Common myeloid progenitor, CD34-positive (primary cell): ENCODE data around the gene ART4.

ENCODE experiments used
- CTCF ChIA-PET: fragments of 350-600 bp; sonication (Branson Sonifier 250); formaldehyde crosslinking; loops from one replicate; lab custom pipeline; 2021; ENCODE audit warnings: antibody characterized with exemption; lab: Charles Lee
- POLR2A ChIA-PET: fragments of 350-600 bp; sonication (Branson Sonifier 250); formaldehyde crosslinking; loops from one replicate; lab custom pipeline; 2021; ENCODE audit warnings: antibody characterized with exemption; lab: Charles Lee
- DNase-seq, 3 donors: peaks; one replicate each; pipeline versions ENCODE4 v3.0.0 to v3.0.0-alpha.2; 2013
- H3K27ac ChIP-seq, 2 experiments: 1 replicate in 1 of 2; 2 replicates in 1 of 2; pipeline ENCODE4 v1.7.0; 2013; ENCODE audit warnings: inconsistent platforms in 2 of 2, low read length in 2 of 2, mild to moderate bottlenecking in 2 of 2, low read depth in 1 of 2, moderate library complexity in 1 of 2; ENCODE audit not compliant: severe bottlenecking in 2 of 2, insufficient read depth in 1 of 2, poor library complexity in 1 of 2
- H3K27me3 ChIP-seq, 5 experiments: replicated peaks in 2 of 5; 1 replicate in 3 of 5; 2 replicates in 2 of 5; pipeline versions ENCODE4 v1.6.1 to v1.7.0; 2013; ENCODE audit warnings: low read length in 4 of 5, mild to moderate bottlenecking in 2 of 5, moderate library complexity in 2 of 5, inconsistent platforms in 1 of 5; ENCODE audit not compliant: insufficient read depth in 5 of 5, control insufficient read depth in 4 of 5
- H3K36me3 ChIP-seq, 4 experiments: 1 replicate in 2 of 4; 2 replicates in 2 of 4; pipeline versions ENCODE4 v1.6.1 to v1.7.0; 2013; ENCODE audit warnings: low read length in 3 of 4, control low read depth in 1 of 4, mild to moderate bottlenecking in 1 of 4; ENCODE audit not compliant: control insufficient read depth in 4 of 4, insufficient read depth in 4 of 4
- H3K4me1 ChIP-seq, 4 experiments: 1 replicate in 3 of 4; 2 replicates in 1 of 4; pipeline versions ENCODE4 v1.6.1 to v1.7.1; 2013; ENCODE audit warnings: low read length in 3 of 4, mild to moderate bottlenecking in 3 of 4, control low read depth in 1 of 4, inconsistent platforms in 1 of 4, moderate library complexity in 1 of 4; ENCODE audit not compliant: control insufficient read depth in 4 of 4, insufficient read depth in 4 of 4; ENCODE audit errors: control extremely low read depth in 1 of 4
- H3K4me3 ChIP-seq, 7 experiments: 1 replicate in 4 of 7; 2 replicates in 3 of 7; pipeline versions ENCODE4 v1.5.1 to v1.7.0; 2013; ENCODE audit warnings: mild to moderate bottlenecking in 7 of 7, low read length in 6 of 7, moderate library complexity in 6 of 7, inconsistent platforms in 2 of 7, low read depth in 2 of 7, control low read depth in 1 of 7; ENCODE audit not compliant: insufficient read depth in 4 of 7, control insufficient read depth in 1 of 7; ENCODE audit errors: extremely low read depth in 1 of 7
- H3K9me3 ChIP-seq, 5 experiments: 1 replicate in 4 of 5; 2 replicates in 1 of 5; pipeline versions ENCODE4 v1.6.1 to v1.7.1; 2013; ENCODE audit warnings: low read length in 4 of 5, mild to moderate bottlenecking in 2 of 5, inconsistent platforms in 1 of 5, low read depth in 1 of 5, moderate library complexity in 1 of 5; ENCODE audit not compliant: control insufficient read depth in 4 of 5, insufficient read depth in 2 of 5; ENCODE audit errors: control extremely low read depth in 1 of 5
- WGBS: methylation state at CpG from one replicate; pipeline ENCODE4 v1.1.5; 2013; ENCODE audit not compliant: insufficient coverage; 5-methylcytosine and 5-hydroxymethylcytosine counted together

The ART4 gene

DNA sequence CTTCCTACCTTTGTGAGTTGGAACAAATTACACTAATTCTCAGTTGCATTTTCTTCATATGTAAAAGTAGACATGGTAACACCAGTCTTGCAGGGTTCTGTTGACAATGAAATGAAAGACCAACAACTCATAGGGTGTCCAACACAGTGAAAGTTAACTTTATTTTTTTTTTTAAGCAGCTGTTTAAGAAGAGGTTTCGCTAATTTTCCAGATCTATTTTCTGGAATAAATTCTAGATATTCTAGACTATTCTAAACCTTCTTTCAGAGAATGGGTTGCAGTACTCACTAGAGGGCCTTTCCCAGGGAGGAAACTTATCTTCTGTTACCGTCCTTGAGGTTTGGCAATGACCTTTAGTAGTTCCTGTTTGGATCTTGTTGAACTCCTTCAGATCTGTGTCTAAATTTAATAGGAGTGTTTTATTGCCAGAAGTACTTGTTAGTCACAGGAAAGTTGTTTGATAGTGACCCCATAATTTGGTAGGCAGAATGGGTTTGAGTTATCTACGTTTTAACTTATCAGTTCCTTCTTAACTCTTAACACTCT, 2.8 kb upstream of the ART4 start:
- H3K4me3 ChIP-seq, result peak overlapping the region in 1 of 7 experiments; percentile 24
- ChIA-PET CTCF (interaction anchor here (0.7 to 4.9 kb wide), 14 partner anchors 9 to 172 kb away, joined by 3 to 43 read pairs (median 4); partner anchors contain the start of gene ERP27), POLR2A (interaction anchor here (0.9 kb wide), 1 partner anchor 114 kb away, joined by 3 read pairs; no protein-coding TSS in a partner anchor)
- no peaks in the 10 kb centered on the region for H3K36me3 ChIP-seq
- H3K4me1 ChIP-seq, result peaks cover 5 to 12% (median 9%) of the 10 kb centered on the region in 4 experiments
- no peaks in the 10 kb centered on the region for H3K9me3 ChIP-seq
- 57% methylated on average over 2 of the region's 3 CpGs for WGBS
- no peaks in the 10 kb centered on the region for H3K27me3 ChIP-seq
- H3K27ac ChIP-seq, result no peak overlapping the region
- peak; percentile 26 to 54 (median 49) for DNase-seq

DNA sequence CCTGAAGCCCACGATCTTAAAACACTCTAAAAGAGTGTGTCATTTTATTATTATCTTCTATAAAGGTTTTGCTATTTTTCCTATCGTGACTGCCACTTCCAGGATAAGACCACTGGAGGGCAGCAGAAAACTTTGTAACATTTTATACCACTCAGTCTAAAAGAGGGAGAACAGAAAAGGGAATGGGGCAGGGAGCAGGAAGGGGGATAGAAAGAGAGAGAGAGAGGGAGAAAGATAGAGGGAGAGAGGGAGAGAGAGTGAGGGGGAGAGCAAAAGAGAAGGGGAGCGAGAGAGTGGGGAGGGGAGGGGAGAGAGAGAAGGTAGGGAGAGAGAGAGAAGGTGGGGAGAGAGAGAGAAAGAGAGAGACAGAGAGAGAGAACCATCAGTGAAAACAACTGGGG, 2.0 kb upstream of the ART4 start:
- H3K27ac ChIP-seq, result no peak overlapping the region
- no peak overlapping the region for H3K4me3 ChIP-seq
- CTCF ChIA-PET, result interaction anchor here (0.7 to 4.9 kb wide), 13 partner anchors 8 to 173 kb away, joined by 3 to 43 read pairs (median 4); partner anchors contain the start of gene ERP27
- 30% methylated on average over 1 of the region's 3 CpGs for WGBS
- no peaks in the 10 kb centered on the region for H3K27me3 ChIP-seq
- peak; percentile 49 to 66 (median 59) for DNase-seq
- no peaks in the 10 kb centered on the region for H3K9me3 ChIP-seq
- peaks cover 5 to 12% (median 9%) of the 10 kb centered on the region in 4 experiments for H3K4me1 ChIP-seq
- POLR2A ChIA-PET, result no interaction called here
- H3K36me3 ChIP-seq, result no peaks in the 10 kb centered on the region

DNA sequence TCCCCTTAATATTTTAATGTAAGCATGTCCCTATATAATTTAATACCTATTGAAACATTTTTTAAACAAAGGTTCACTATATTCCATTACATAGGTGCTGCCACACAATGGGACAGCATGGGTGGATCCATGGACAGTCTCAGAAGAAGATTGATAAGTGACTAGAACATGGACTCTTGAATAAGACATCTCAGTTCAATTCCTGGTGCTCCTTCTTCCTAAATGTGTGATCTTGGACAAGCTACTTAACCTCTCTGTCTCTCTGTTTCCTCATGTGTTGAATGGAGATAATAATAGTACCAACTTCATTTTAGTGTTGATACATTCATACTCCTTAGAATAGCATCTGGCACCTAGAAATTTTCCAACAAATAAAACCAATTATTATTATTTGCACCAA, 1.1 kb upstream of the ART4 start:
- Histone ChIP-seq H3K27ac (no peak overlapping the region), H3K4me1 (peaks cover 5 to 12% (median 9%) of the 10 kb centered on the region in 4 experiments), H3K9me3 (no peaks in the 10 kb centered on the region), H3K27me3 (no peaks in the 10 kb centered on the region), H3K4me3 (no peak overlapping the region), H3K36me3 (no peaks in the 10 kb centered on the region)
- CTCF ChIA-PET, result interaction anchor here (0.8 to 4.9 kb wide), 4 partner anchors 17 to 150 kb away, joined by 3 to 43 read pairs (median 3); no protein-coding TSS in a partner anchor
- DNase-seq, result no peak
- POLR2A ChIA-PET, result no interaction called here

- ChIA-PET POLR2A (no interaction called here), CTCF (interaction anchor here (1.0 to 4.9 kb wide), 2 partner anchors 153 to 158 kb away, joined by 3 to 43 read pairs; no protein-coding TSS in a partner anchor)
- no peak overlapping the region for H3K27ac ChIP-seq
- peaks cover 5 to 12% (median 9%) of the 10 kb centered on the region in 4 experiments for H3K4me1 ChIP-seq
- WGBS, result no CpG with 5 or more reads among the region's 3 CpGs
- H3K4me3 ChIP-seq, result no peak overlapping the region
- no peaks in the 10 kb centered on the region for H3K36me3 ChIP-seq
- DNase-seq, result no peak
- peaks cover 0 to 4% (median 0%) of the 10 kb centered on the region in 5 experiments for H3K9me3 ChIP-seq
- no peaks in the 10 kb centered on the region for H3K27me3 ChIP-seq
These were observed 1.0 kb downstream of the ART4 start for GRCh38 chr12:14842315-14842714.

DNA sequence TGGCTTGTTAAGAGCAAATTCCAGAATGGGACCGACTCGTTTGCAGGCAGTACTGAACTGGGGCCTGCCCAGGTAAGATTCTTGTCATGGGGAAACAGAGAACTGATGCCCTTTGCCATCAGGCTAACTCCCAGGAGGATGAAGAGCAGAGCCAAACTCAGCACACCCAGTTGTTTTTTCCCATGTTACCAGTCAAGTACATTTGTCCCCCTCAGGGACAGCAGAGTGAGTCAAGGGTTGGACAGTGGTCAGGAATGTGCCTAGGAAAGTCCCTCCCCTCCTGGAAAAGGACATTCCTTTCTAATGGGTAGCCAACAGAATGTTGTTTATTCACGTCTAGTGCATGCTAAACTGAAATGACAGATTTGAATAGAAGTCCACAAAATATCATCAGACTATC, 1.6 kb downstream of the ART4 start:
- DNase-seq, result no peak
- Histone ChIP-seq H3K9me3 (peaks cover 0 to 4% (median 0%) of the 10 kb centered on the region in 5 experiments), H3K27ac (no peak overlapping the region), H3K4me3 (no peak overlapping the region), H3K27me3 (no peaks in the 10 kb centered on the region), H3K36me3 (no peaks in the 10 kb centered on the region), H3K4me1 (peaks cover 5 to 12% (median 9%) of the 10 kb centered on the region in 4 experiments)
- ChIA-PET POLR2A (no interaction called here), CTCF (no interaction called here)
- 100% methylated on average over 2 of the region's 3 CpGs for WGBS

DNA sequence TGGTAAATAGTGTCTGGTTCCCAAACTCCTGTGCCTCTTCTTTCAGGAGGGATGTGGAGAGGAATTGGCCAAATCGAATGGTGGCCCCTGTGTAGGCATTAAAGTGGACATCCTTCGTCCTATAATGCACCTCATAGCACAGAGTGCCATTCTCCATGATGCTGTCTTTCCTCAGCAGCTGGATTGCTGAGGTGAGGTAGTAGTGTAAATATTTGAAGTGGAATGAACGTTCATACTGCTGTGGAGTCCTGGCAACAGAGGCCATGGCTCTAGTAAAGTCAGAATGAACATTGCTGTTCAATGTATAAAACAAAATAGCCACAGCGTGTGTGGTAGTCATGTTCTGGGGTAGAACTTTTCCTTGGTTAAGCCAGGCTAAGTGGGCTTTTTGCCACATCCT, 2.7 kb downstream of the ART4 start:
- ChIA-PET CTCF (no interaction called here), POLR2A (no interaction called here)
- H3K4me3 ChIP-seq, result no peak overlapping the region
- no peaks in the 10 kb centered on the region for H3K36me3 ChIP-seq
- no peak for DNase-seq
- no peaks in the 10 kb centered on the region for H3K27me3 ChIP-seq
- no peak overlapping the region for H3K27ac ChIP-seq
- H3K9me3 ChIP-seq, result peaks cover 0 to 4% (median 0%) of the 10 kb centered on the region in 5 experiments
- 100% methylated on average over 2 of the region's 4 CpGs for WGBS
- H3K4me1 ChIP-seq, result peaks cover 0 to 3% (median under 1%) of the 10 kb centered on the region in 4 experiments

DNA sequence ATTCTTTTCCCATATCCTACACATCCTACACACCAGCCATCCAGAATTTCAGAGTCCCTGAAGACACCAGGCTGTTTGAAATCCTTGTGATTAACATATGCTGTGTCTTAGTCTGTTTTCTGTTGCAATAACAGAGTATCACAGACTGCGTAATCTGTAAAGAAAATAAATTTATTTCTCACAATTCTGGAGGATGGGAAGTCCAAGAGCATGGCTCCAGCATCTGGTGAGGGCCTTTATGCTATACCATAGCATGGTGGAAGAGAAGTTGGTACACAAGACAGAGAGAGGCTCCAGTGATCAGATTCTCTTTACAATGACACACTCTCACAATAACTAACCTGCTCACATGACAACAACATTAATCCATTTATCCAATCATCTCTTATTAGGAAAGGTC, 4.1 kb downstream of the ART4 start:
- Histone ChIP-seq H3K4me3 (no peak overlapping the region), H3K36me3 (no peaks in the 10 kb centered on the region), H3K4me1 (no peaks in the 10 kb centered on the region), H3K27ac (no peak overlapping the region), H3K9me3 (peaks cover 0 to 4% (median 0%) of the 10 kb centered on the region in 5 experiments), H3K27me3 (no peaks in the 10 kb centered on the region)
- POLR2A ChIA-PET, result no interaction called here
- CTCF ChIA-PET, result no interaction called here
- WGBS, result 86% methylated on average over 1 of the region's 1 CpG
- no peak for DNase-seq
